Smooth muscle cell (in vitro differentiated cells): ENCODE measurements around the gene GOLIM4. TPM values are rescaled to one million over a fixed set of nuclear protein-coding genes. Genes with fewer than 3 reads are reported as not detected.
"Not testable (repeated sequence)": the region's sequence is repeated elsewhere in the genome, so short reads cannot be mapped to it uniquely, and the experiment has no call there.

Experiments
- DNase-seq: peaks from one replicate; lab custom pipeline; 2025; ENCODE audit not compliant: unreplicated experiment; lab: John Stamatoyannopoulos, UW
- H2AFZ ChIP-seq: fragments of 200-600 bp; sonication (generic); 2 replicates; pipeline ENCODE4 v1.6.0; 2016; ENCODE audit warnings: antibody characterized with exemption, low read depth, mild to moderate bottlenecking
- H3F3A ChIP-seq: fragments of 200-600 bp; sonication (generic); 2 replicates; pipeline ENCODE4 v1.6.0; 2017; ENCODE audit warnings: antibody characterized with exemption, low read depth
- H3K27ac ChIP-seq: fragments of 200-600 bp; sonication (generic); 2 replicates; pipeline ENCODE4 v1.5.1; 2016; ENCODE audit warnings: low read depth, mild to moderate bottlenecking
- H3K27me3 ChIP-seq: fragments of 200-600 bp; sonication (generic); 2 replicates; pipeline ENCODE4 v1.6.1; 2016; ENCODE audit warnings: low read depth, mild to moderate bottlenecking
- H3K36me3 ChIP-seq: fragments of 200-600 bp; sonication (generic); 2 replicates; pipeline ENCODE4 v1.5.1; 2016; ENCODE audit warnings: low read depth
- H3K4me1 ChIP-seq: fragments of 200-600 bp; sonication (generic); 2 replicates; pipeline ENCODE4 v1.5.1; 2016; ENCODE audit warnings: low read depth
- H3K4me2 ChIP-seq: fragments of 200-600 bp; sonication (generic); 2 replicates; pipeline ENCODE4 v1.6.0; 2016; ENCODE audit warnings: mild to moderate bottlenecking
- H3K4me3 ChIP-seq: fragments of 200-600 bp; sonication (generic); 2 replicates; pipeline ENCODE4 v1.5.1; 2016; ENCODE audit warnings: mild to moderate bottlenecking
- H3K79me2 ChIP-seq: fragments of 200-600 bp; sonication (generic); 2 replicates; pipeline ENCODE4 v1.6.0; 2016; ENCODE audit warnings: low read depth, mild to moderate bottlenecking
- H3K9ac ChIP-seq: fragments of 200-600 bp; sonication (generic); 2 replicates; pipeline ENCODE4 v1.6.0; 2016; ENCODE audit warnings: low read depth
- H3K9me3 ChIP-seq: fragments of 200-600 bp; sonication (generic); replicated peaks from 2 replicates; pipeline ENCODE4 v1.5.1; 2016; ENCODE audit warnings: low read depth
- H4K20me1 ChIP-seq: fragments of 200-600 bp; sonication (generic); 2 replicates; pipeline ENCODE4 v1.6.0; 2016; ENCODE audit warnings: low read depth
- WGBS: methylation state at CpG from one replicate; pipeline ENCODE4 v1.1.7; 2016; ENCODE audit warnings: low lambda C conversion rate; 5-methylcytosine and 5-hydroxymethylcytosine counted together
- polyA plus RNA-seq: library from polyadenylated mRNA; unstranded; fragments of >200 nt; fragmentation: Nextera tagmentation; extraction: Ambion mirVana; gene quantifications from 2 replicates; pipeline ENCODE4 v1.2.1, GENCODE V29; 2016
- total RNA-seq: library from RNA; depleted of rRNA; stranded (reverse); fragments of >200 nt; gene quantifications from 2 replicates; pipeline ENCODE4 v1.2.3, GENCODE V29; 2014
- TF ChIP-seq, protein P1 (sequence below): fragments of 200-600 bp; sonication (generic); IDR thresholded peaks from 2 replicates; pipeline ENCODE4 v1.5.1; 2017; ENCODE audit warnings: borderline replicate concordance, mild to moderate bottlenecking, antibody characterized with exemption; ENCODE audit not compliant: insufficient read depth, poor library complexity, severe bottlenecking

GOLIM4 gene
- total and polyA plus RNA-seq, 2 experiments from 2014 or later, result 44.5 to 59.9 TPM

- H3K4me2 ChIP-seq, result no peak overlapping the region
- no peaks in the 10 kb centered on the region for H3K9me3 ChIP-seq
- TF ChIP-seq, protein P1, sequence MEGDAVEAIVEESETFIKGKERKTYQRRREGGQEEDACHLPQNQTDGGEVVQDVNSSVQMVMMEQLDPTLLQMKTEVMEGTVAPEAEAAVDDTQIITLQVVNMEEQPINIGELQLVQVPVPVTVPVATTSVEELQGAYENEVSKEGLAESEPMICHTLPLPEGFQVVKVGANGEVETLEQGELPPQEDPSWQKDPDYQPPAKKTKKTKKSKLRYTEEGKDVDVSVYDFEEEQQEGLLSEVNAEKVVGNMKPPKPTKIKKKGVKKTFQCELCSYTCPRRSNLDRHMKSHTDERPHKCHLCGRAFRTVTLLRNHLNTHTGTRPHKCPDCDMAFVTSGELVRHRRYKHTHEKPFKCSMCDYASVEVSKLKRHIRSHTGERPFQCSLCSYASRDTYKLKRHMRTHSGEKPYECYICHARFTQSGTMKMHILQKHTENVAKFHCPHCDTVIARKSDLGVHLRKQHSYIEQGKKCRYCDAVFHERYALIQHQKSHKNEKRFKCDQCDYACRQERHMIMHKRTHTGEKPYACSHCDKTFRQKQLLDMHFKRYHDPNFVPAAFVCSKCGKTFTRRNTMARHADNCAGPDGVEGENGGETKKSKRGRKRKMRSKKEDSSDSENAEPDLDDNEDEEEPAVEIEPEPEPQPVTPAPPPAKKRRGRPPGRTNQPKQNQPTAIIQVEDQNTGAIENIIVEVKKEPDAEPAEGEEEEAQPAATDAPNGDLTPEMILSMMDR, result no peak
- no peaks in the 10 kb centered on the region for H3K4me1 ChIP-seq
- no peak overlapping the region for H2AFZ ChIP-seq
- H3K27ac ChIP-seq, result no peak overlapping the region
- no peaks in the 10 kb centered on the region for H3K36me3 ChIP-seq
- H3K9ac ChIP-seq, result no peak overlapping the region
- peaks cover 72% of the 10 kb centered on the region for H4K20me1 ChIP-seq
- no peak overlapping the region for H3K4me3 ChIP-seq
- H3K27me3 ChIP-seq, result no peaks in the 10 kb centered on the region
- WGBS, result over 99% methylated on average over 3 of the region's 3 CpGs
- no peaks in the 10 kb centered on the region for H3F3A ChIP-seq
- no peak for DNase-seq
- H3K79me2 ChIP-seq, result peaks cover 96% of the 10 kb centered on the region
These were observed 35.4 kb downstream of the GOLIM4 start for GRCh38 chr3:168060317-168060716.

- WGBS, result 97% methylated on average over 2 of the region's 2 CpGs
- Histone ChIP-seq H4K20me1 (peaks cover 71% of the 10 kb centered on the region), H3K27ac (no peak overlapping the region), H3K4me3 (no peak overlapping the region), H3F3A (no peaks in the 10 kb centered on the region), H3K79me2 (peaks cover 97% of the 10 kb centered on the region), H3K36me3 (no peaks in the 10 kb centered on the region), H3K9me3 (no peaks in the 10 kb centered on the region), H3K27me3 (no peaks in the 10 kb centered on the region), H3K4me2 (no peak overlapping the region), H2AFZ (no peak overlapping the region), H3K9ac (no peak overlapping the region), H3K4me1 (no peaks in the 10 kb centered on the region)
- no peak for DNase-seq
- TF ChIP-seq, protein P1, result no peak
These were observed 37.2 kb downstream of the GOLIM4 start for GRCh38 chr3:168058481-168058880.

DNA sequence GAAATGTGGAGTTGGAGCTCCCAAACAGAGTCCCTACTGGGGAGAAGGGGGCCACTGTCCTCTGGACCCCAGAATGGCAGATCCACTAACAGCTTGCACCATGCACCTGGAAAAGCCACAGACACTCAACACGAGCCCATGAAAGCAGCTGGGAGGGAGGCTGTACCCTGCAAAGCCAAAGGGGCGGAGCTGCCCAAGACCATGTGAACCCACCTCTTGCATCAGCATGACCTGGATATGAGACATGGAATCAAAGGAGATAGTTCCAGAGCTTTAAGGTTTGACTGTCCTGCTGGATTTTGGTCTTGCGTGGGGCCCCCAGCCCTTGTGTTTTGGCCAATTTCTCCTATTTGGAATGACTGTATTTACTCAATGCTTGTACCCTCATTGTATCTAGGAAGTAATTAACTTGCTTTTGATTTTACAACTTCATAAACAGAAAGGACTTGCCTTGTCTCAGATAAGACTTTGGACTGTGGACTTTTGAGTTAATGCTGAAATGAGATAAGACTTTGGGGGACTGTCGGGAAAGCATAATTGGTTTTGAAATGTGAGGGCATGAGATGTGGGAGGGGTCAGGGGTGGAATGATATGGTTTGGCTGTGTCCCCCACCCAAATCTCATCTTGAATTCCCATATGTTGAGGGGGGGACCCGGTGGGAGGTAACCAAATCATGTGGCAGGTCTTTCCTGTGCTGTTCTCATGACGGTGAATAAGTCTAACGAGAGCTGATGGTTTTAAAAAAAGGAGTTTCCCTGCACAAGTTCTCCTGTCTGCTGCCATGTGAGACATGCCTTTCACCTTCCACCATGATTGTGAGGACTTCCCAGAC is 39.1 kb downstream of the GOLIM4 start:
- H3K79me2 ChIP-seq, result peaks cover 95% of the 10 kb centered on the region
- not testable (repeated sequence) for H3K4me1 ChIP-seq, H3F3A ChIP-seq, H3K36me3 ChIP-seq, H2AFZ ChIP-seq, H3K4me3 ChIP-seq, H3K27me3 ChIP-seq, H3K9me3 ChIP-seq, H3K9ac ChIP-seq, H3K4me2 ChIP-seq, DNase-seq, H3K27ac ChIP-seq
- H4K20me1 ChIP-seq, result peaks cover 71% of the 10 kb centered on the region
- 96% methylated on average over 7 of the region's 7 CpGs for WGBS

- no peaks in the 10 kb centered on the region for H3K36me3 ChIP-seq
- no peaks in the 10 kb centered on the region for H3F3A ChIP-seq
- no peak overlapping the region for H3K27ac ChIP-seq
- H4K20me1 ChIP-seq, result peaks cover 73% of the 10 kb centered on the region
- peaks cover 91% of the 10 kb centered on the region for H3K79me2 ChIP-seq
- DNase-seq, result no peak
- no peak overlapping the region for H3K4me3 ChIP-seq
- TF ChIP-seq, protein P1, result no peak
- H3K9me3 ChIP-seq, result no peaks in the 10 kb centered on the region
- no peak overlapping the region for H3K9ac ChIP-seq
- H3K4me1 ChIP-seq, result no peaks in the 10 kb centered on the region
- no peaks in the 10 kb centered on the region for H3K27me3 ChIP-seq
- no peak overlapping the region for H2AFZ ChIP-seq
- 96% methylated on average over 5 of the region's 5 CpGs for WGBS
- no peak overlapping the region for H3K4me2 ChIP-seq
These were observed 41.3 kb downstream of the GOLIM4 start for GRCh38 chr3:168054447-168054846.
